Stomach smooth muscle (tissue), 2 donors: Measurements from ENCODE around the gene FNDC3B.
"Not testable (repeated sequence)": the region's sequence is repeated elsewhere in the genome, so short reads cannot be mapped to it uniquely, and the experiment has no call there.

Experiments
- H3K27ac ChIP-seq: one replicate; pipeline ENCODE4 v1.7.0; 2013; ENCODE audit warnings: mild to moderate bottlenecking, low read length, inconsistent platforms
- H3K27me3 ChIP-seq, 2 donors: one replicate each; pipeline ENCODE4 v1.7.0; 2013; ENCODE audit warnings: low read length in 2 of 2; ENCODE audit not compliant: insufficient read depth in 2 of 2, control insufficient read depth in 1 of 2
- H3K36me3 ChIP-seq, 2 donors: one replicate each; pipeline ENCODE4 v1.7.0; 2013; ENCODE audit warnings: low read length in 2 of 2; ENCODE audit not compliant: control insufficient read depth in 2 of 2, insufficient read depth in 2 of 2
- H3K4me1 ChIP-seq: one replicate; pipeline ENCODE4 v1.7.0; 2013; ENCODE audit warnings: low read length; ENCODE audit not compliant: control insufficient read depth, insufficient read depth
- H3K4me3 ChIP-seq, 2 donors: one replicate each; pipeline ENCODE4 v1.7.0; 2013; ENCODE audit warnings: low read length in 2 of 2
- H3K9ac ChIP-seq, 2 donors: one replicate each; pipeline ENCODE4 v1.7.0; 2013; ENCODE audit warnings: low read length in 2 of 2, mild to moderate bottlenecking in 1 of 2
- H3K9me3 ChIP-seq, 2 donors: one replicate each; pipeline ENCODE4 v1.7.0; 2013; ENCODE audit warnings: low read length in 2 of 2; ENCODE audit not compliant: control insufficient read depth in 2 of 2
- donor health status: healthy.
- donor health status: Pancreatic carcinoma.

Gene FNDC3B

GRCh38 chr3:172245241-172245640 lies 205.9 kb downstream of the FNDC3B start:
- Histone ChIP-seq H3K4me1 (no peaks in the 10 kb centered on the region), H3K27me3 (no peaks in the 10 kb centered on the region), H3K4me3 (no peak overlapping the region), H3K36me3 (peaks cover 0 to 3% of the 10 kb centered on the region in 2 donors), H3K27ac (no peak overlapping the region), H3K9ac (no peak overlapping the region), H3K9me3 (no peaks in the 10 kb centered on the region)

DNA sequence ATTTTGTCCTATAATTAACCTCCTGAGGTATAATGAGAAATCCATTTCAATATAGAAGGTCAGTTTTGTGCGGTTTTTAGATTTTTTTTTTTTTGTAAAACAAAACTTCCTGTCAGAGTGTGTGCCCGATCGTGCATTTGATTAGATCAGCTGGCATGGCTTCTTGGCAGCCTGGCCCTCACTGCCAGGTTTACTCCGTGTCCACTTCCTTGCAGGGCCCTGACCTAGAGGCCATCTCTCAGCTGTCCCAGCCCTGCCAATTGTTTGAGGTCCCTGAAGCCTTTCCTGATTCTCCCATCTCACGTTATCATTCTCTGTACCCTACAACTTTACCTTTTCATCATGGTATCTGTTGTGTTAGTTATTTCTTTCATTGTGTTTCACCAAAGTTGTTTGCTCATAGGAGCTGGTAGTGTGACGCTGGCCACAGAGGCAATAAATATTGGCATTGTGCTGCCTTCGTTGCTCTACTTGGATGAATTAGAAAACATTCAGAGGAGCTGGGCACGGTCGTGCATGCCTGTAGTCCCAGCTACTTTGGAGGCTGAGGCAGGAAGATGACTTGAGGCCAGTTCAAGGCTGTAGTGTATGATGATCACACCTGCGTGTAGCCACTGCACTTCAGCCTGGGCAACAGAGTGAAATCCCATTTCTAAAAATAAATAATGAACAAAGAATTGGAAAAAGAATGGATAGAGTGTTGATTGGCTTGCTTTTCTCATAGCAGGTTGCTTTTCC lies 206.9 kb downstream of the FNDC3B start:
- Histone ChIP-seq H3K27ac (no peak overlapping the region), H3K9me3 (no peaks in the 10 kb centered on the region), H3K9ac (no peak overlapping the region), H3K4me3 (no peak overlapping the region), H3K27me3 (no peaks in the 10 kb centered on the region), H3K4me1 (no peaks in the 10 kb centered on the region), H3K36me3 (peaks cover 0 to 5% of the 10 kb centered on the region in 2 donors)

- Histone ChIP-seq H3K27ac (no peak overlapping the region), H3K4me3 (no peak overlapping the region), H3K36me3 (peaks cover 0 to 6% of the 10 kb centered on the region in 2 donors)
Measured at GRCh38 chr3:172247525-172248274, 208.3 kb downstream of the FNDC3B start.

GRCh38 chr3:172249039-172249438 lies 209.7 kb downstream of the FNDC3B start:
- no peaks in the 10 kb centered on the region for H3K27me3 ChIP-seq
- H3K36me3 ChIP-seq = peaks cover 4 to 6% of the 10 kb centered on the region in 2 donors
- H3K4me1 ChIP-seq = no peaks in the 10 kb centered on the region
- H3K9ac ChIP-seq = no peak overlapping the region
- no peaks in the 10 kb centered on the region for H3K9me3 ChIP-seq
- no peak overlapping the region for H3K4me3 ChIP-seq
- no peak overlapping the region for H3K27ac ChIP-seq

More at GRCh38 chr3:172247525-172248274, 208.3 kb downstream of the FNDC3B start:
- Histone ChIP-seq H3K27me3 (no peaks in the 10 kb centered on the region), H3K9ac (no peak overlapping the region), H3K4me1 (no peaks in the 10 kb centered on the region), H3K9me3 (no peaks in the 10 kb centered on the region)

DNA sequence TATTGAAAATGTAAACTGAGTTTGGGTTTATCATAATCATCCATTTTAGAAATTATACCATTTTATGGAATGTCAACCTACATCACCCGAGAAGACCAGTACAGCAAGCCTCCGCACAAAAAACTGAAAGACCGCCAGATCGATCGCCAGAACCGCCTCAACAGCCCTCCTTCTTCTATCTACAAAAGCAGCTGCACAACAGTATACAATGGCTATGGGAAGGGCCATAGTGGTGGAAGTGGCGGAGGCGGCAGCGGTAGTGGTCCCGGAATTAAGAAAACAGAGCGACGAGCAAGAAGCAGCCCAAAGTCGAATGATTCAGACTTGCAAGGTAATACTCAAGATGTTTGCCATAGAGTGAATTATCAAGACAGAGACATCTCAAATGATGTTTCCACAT lies 211.8 kb downstream of the FNDC3B start:
- peaks cover 4 to 6% of the 10 kb centered on the region in 2 donors for H3K36me3 ChIP-seq
- H3K9me3 ChIP-seq = no peaks in the 10 kb centered on the region
- H3K27me3 ChIP-seq = no peaks in the 10 kb centered on the region
- no peak overlapping the region for H3K4me3 ChIP-seq
- H3K9ac ChIP-seq = no peak overlapping the region
- H3K4me1 ChIP-seq = peaks cover 6% of the 10 kb centered on the region
- H3K27ac ChIP-seq = no peak overlapping the region

DNA sequence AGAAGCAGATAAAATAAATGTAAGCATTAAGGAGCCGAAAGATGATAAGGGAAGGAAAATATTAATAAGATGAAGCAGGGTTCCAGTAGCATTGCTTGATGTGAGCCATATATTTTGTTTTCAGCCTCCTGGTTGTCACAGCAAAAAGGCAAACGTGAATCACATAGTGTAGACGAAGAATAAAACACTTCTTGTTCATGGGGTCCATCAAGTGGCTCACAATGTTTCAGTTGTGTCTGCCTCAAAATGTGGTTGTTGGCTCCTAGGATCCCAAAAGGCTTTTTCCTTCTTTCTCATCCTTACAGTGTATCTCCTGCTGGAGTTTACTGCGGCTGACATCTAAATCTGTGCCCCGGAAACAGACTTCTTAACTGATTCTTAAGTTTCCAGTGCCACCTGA lies 213.8 kb downstream of the FNDC3B start:
- Histone ChIP-seq H3K4me3 (no peak overlapping the region), H3K36me3 (peaks cover 3 to 9% of the 10 kb centered on the region in 2 donors), H3K4me1 (peaks cover 14% of the 10 kb centered on the region), H3K9me3 (no peaks in the 10 kb centered on the region), H3K27ac (no peak overlapping the region), H3K27me3 (no peaks in the 10 kb centered on the region), H3K9ac (no peak overlapping the region)

- Histone ChIP-seq H3K9ac (no peak overlapping the region), H3K9me3 (no peaks in the 10 kb centered on the region), H3K36me3 (peaks cover 3 to 9% of the 10 kb centered on the region in 2 donors), H3K27ac (no peak overlapping the region), H3K4me1 (peaks cover 20% of the 10 kb centered on the region), H3K4me3 (no peak overlapping the region), H3K27me3 (no peaks in the 10 kb centered on the region)
Measured at GRCh38 chr3:172254542-172254941, 215.2 kb downstream of the FNDC3B start.

GRCh38 chr3:172255321-172255720 lies 215.9 kb downstream of the FNDC3B start:
- H3K4me3 ChIP-seq, H3K27me3 ChIP-seq, H3K9me3 ChIP-seq, H3K36me3 ChIP-seq, H3K9ac ChIP-seq: not testable (repeated sequence)
- Histone ChIP-seq H3K4me1 (peaks cover 20% of the 10 kb centered on the region), H3K27ac (peak overlapping the region; percentile 74)

GRCh38 chr3:172256101-172256734 lies 216.8 kb downstream of the FNDC3B start:
- Histone ChIP-seq H3K4me3 (no peak overlapping the region), H3K4me1 (peaks cover 20% of the 10 kb centered on the region), H3K36me3 (peaks cover 2 to 9% of the 10 kb centered on the region in 2 donors)

DNA sequence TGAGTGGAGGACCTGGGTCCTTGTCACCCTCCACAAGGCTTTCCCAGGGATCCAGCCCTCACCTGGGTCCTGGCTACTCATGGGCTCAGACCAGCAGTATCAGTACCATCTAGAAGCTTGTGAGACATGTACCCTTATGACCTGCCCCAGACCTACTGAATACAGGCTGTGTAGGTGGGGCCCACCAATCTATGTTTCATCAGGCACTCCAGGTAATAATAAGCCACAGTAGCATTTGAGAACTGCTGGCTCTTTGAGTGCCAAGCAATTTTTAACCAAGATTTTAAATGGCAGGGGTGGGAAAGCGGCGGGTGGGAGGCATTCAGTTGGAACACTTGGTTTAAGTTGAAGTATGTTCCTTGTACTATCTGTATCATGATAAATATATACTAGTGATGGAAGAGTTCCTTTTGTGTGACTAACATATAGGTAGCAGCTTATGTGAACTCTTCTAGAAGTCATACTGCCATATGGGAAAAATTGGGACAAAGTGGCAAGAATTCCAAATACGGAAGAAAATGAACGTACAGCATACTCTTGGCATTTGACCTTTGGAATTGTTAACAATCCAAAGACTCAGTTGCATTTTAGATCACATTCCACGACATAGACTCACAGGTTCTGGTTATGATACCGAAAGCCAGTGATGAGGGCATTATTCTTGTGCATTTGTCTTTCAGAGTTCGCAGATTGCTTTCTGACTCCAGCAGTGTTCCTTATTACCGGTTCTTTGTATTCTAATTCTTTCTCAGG lies 218.4 kb downstream of the FNDC3B start:
- Histone ChIP-seq H3K27me3 (no peaks in the 10 kb centered on the region), H3K9me3 (no peaks in the 10 kb centered on the region), H3K9ac (no peak overlapping the region), H3K4me3 (no peak overlapping the region), H3K36me3 (peaks cover 0 to 9% of the 10 kb centered on the region in 2 donors), H3K4me1 (peaks cover 20% of the 10 kb centered on the region), H3K27ac (peak overlapping the region; percentile 53)

More at GRCh38 chr3:172256101-172256734, 216.8 kb downstream of the FNDC3B start:
- Histone ChIP-seq H3K9me3 (no peaks in the 10 kb centered on the region), H3K27me3 (no peaks in the 10 kb centered on the region), H3K9ac (no peak overlapping the region), H3K27ac (peak overlapping the region; percentile 74)
